ENCODE results near the gene EID2. TPM values are rescaled to one million over a fixed set of nuclear protein-coding genes. Genes with fewer than 3 reads are reported as not detected.

Gene EID2
- total and polyA plus RNA-seq, 2 of the 4 experiments (the other 2 are of a cell fraction) = 5.7 to 9.8 TPM

DNA sequence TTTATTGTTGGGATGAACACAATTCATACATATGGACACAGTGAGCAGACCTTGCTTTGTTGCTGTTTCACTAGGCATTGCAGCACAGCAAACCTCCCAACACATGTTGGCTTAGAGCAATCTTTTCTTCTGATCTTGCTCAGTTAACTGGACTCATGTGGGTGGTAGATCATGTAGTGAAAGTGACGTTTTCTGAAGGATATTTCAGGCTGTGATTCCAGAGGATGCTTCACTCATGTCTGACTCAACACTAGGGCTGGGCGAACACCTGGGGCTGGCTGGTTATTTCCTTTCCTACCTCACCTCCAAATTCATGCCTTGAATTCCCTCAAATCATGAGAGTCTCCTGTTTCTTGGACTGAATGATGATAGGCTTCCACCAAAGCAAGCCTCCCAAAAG is 48.1 kb upstream of the EID2 start:
- in situ Hi-C loops (cut with MboI; ENCODE audit: low sequenced_read_pairs) = no loop called here
- 33% methylated on average over 1 of the region's 2 CpGs; no CpG with 5 or more reads in 1 of the 2 experiments for WGBS, 2 experiments (ENCODE audit: extremely low coverage in 2 of 2, insufficient read length in 1 of 2)
- Histone ChIP-seq H4K91ac (ENCODE audit: insufficient read depth, low read depth, low read length) (no peak overlapping the region), H3K23ac (ENCODE audit: low read depth, low read length) (no peak overlapping the region), H2BK5ac (ENCODE audit: low read depth, low read length, poor library complexity, severe bottlenecking) (no peak overlapping the region), H2AFZ (replicated peaks; ENCODE audit: low read length, poor library complexity) (no peak overlapping the region), H4K20me1 (ENCODE audit: insufficient read depth, low read length) (no peaks in the 10 kb centered on the region), H3K18ac (ENCODE audit: low read depth, low read length) (no peak overlapping the region), H3K4ac (ENCODE audit: low read depth, low read length) (no peak overlapping the region), H4K5ac (ENCODE audit: low read depth, low read length) (no peak overlapping the region), H3K56ac (ENCODE audit: extremely low read depth, insufficient read depth, low read length) (no peak overlapping the region), H3K9ac (ENCODE audit: low read depth, low read length) (no peak overlapping the region), H2BK120ac (ENCODE audit: low read depth, low read length) (no peak overlapping the region), H3K36me3 (ENCODE audit: control insufficient read depth, insufficient read depth, low read length) (no peaks in the 10 kb centered on the region), H2BK15ac (ENCODE audit: low read depth, low read length) (no peak overlapping the region), H3K9me3 (ENCODE audit: control insufficient read depth, insufficient read depth, low read length) (no peaks in the 10 kb centered on the region), H4K8ac (ENCODE audit: low read depth in 2 of 2, low read length in 2 of 2) (no peak overlapping the region), H2AK5ac (ENCODE audit: low read depth, low read length) (no peak overlapping the region), H2BK20ac (ENCODE audit: low read depth, low read length) (no peak overlapping the region), H3K4me2 (ENCODE audit: low read depth, low read length) (no peak overlapping the region), H3K14ac (replicated peaks; ENCODE audit: low read depth, low read length) (no peak overlapping the region), H3K79me1 (ENCODE audit: low read depth in 1 of 2, low read length in 2 of 2) (no peaks in the 10 kb centered on the region), H3K4me3 (ENCODE audit: insufficient read depth, low read depth, low read length) (no peak overlapping the region), H3K27ac (ENCODE audit: insufficient read depth, low read length) (no peak overlapping the region), H3K4me1 (ENCODE audit: control insufficient read depth, insufficient read depth, low read length) (no peaks in the 10 kb centered on the region), H2AK9ac (replicated peaks; ENCODE audit: low read depth, low read length, poor library complexity) (no peak overlapping the region), H3K9me1 (ENCODE audit: insufficient read depth, low read length) (no peaks in the 10 kb centered on the region), H3K27me3 (ENCODE audit: control insufficient read depth, insufficient read depth, low read length) (no peaks in the 10 kb centered on the region)
- DNase-seq = no peak
- no peak for ATAC-seq (ENCODE audit: low read depth)
- no peak for TF ChIP-seq RAD21 (IDR thresholded peaks at IDR 0.05; ENCODE audit: low read length)
- no peak for TF ChIP-seq BHLHE40 (IDR thresholded peaks at IDR 0.05; ENCODE audit: low read depth, low read length)
- TF ChIP-seq SMC3 (IDR thresholded peaks at IDR 0.05; ENCODE audit: low read depth, low read length) = no peak
- TF ChIP-seq, protein P1, sequence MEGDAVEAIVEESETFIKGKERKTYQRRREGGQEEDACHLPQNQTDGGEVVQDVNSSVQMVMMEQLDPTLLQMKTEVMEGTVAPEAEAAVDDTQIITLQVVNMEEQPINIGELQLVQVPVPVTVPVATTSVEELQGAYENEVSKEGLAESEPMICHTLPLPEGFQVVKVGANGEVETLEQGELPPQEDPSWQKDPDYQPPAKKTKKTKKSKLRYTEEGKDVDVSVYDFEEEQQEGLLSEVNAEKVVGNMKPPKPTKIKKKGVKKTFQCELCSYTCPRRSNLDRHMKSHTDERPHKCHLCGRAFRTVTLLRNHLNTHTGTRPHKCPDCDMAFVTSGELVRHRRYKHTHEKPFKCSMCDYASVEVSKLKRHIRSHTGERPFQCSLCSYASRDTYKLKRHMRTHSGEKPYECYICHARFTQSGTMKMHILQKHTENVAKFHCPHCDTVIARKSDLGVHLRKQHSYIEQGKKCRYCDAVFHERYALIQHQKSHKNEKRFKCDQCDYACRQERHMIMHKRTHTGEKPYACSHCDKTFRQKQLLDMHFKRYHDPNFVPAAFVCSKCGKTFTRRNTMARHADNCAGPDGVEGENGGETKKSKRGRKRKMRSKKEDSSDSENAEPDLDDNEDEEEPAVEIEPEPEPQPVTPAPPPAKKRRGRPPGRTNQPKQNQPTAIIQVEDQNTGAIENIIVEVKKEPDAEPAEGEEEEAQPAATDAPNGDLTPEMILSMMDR (conservative IDR thresholded peaks at IDR 0.05; ENCODE audit: low read depth, low read length) = no peak
- TF ChIP-seq RCOR1 (IDR thresholded peaks at IDR 0.05; ENCODE audit: insufficient replicate concordance, low read length) = no peak
- TF ChIP-seq CHD1 (IDR thresholded peaks at IDR 0.05; ENCODE audit: low read depth, low read length) = no peak
- TF ChIP-seq POLR2A (IDR thresholded peaks at IDR 0.05; ENCODE audit: low read depth, low read length) = no peak
- no peak for TF ChIP-seq MXI1 (IDR thresholded peaks at IDR 0.05; ENCODE audit: borderline replicate concordance, low read depth, low read length)
- TF ChIP-seq, protein P2, sequence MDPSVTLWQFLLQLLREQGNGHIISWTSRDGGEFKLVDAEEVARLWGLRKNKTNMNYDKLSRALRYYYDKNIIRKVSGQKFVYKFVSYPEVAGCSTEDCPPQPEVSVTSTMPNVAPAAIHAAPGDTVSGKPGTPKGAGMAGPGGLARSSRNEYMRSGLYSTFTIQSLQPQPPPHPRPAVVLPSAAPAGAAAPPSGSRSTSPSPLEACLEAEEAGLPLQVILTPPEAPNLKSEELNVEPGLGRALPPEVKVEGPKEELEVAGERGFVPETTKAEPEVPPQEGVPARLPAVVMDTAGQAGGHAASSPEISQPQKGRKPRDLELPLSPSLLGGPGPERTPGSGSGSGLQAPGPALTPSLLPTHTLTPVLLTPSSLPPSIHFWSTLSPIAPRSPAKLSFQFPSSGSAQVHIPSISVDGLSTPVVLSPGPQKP (IDR thresholded peaks at IDR 0.05; ENCODE audit: borderline replicate concordance, low read depth, low read length) = no peak
- no peak for TF ChIP-seq MAFK (IDR thresholded peaks at IDR 0.05; ENCODE audit: low read depth, low read length)
- TF ChIP-seq NFE2L2 (IDR thresholded peaks at IDR 0.05; ENCODE audit: low read depth, low read length) = no peak
- no peak for TF ChIP-seq MAZ (IDR thresholded peaks at IDR 0.05; ENCODE audit: borderline replicate concordance, low read depth, low read length)
- TF ChIP-seq FOS (IDR thresholded peaks at IDR 0.05; ENCODE audit: low read depth, low read length) = no peak
- TF ChIP-seq, protein P3, sequence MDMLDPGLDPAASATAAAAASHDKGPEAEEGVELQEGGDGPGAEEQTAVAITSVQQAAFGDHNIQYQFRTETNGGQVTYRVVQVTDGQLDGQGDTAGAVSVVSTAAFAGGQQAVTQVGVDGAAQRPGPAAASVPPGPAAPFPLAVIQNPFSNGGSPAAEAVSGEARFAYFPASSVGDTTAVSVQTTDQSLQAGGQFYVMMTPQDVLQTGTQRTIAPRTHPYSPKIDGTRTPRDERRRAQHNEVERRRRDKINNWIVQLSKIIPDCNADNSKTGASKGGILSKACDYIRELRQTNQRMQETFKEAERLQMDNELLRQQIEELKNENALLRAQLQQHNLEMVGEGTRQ (IDR thresholded peaks at IDR 0.05; ENCODE audit: low read depth, low read length) = no peak
- TF ChIP-seq RFX5 (IDR thresholded peaks at IDR 0.05; ENCODE audit: low read depth, low read length) = no peak
- TF ChIP-seq CEBPB (IDR thresholded peaks at IDR 0.05; ENCODE audit: low read depth, low read length) = no peak
- ChIA-PET POLR2A (ENCODE audit: unreplicated experiment) (no interaction called here), CTCF (no interaction called here)
- intact Hi-C loops (cut with micrococcal nuclease) = no loop called here
- BruUV-seq (replicated peaks) = no TSS peak
- dilution Hi-C loops (cut with HindIII; ENCODE audit: low sequenced_read_pairs, unreplicated experiment) = no loop called here

Data from IMR-90 (cell line).